K562 (cell line): ENCODE results near the gene PTPRF. TPM values are rescaled to one million over a fixed set of nuclear protein-coding genes. Genes with fewer than 3 reads are reported as not detected.
"Not testable (repeated sequence)": the region's sequence is repeated elsewhere in the genome, so short reads cannot be mapped to it uniquely, and the experiment has no call there.

Source experiments
- ATAC-seq: fragments of 200-7000 bp; cut with Tn5 transposase; 3 replicates; pipeline ENCODE4 v1.9.1; 2020; ENCODE audit warnings: moderate library complexity
- BruUV-seq: library from RNA; stranded (reverse); fragments of 400-500 nt; replicated peaks from 2 replicates; lab custom pipeline; 2021; lab: Mats Ljungman, UMichigan
- CTCF ChIA-PET: fragments of 300-600 bp; formaldehyde crosslinking; extraction: SDS; loops from one replicate; lab custom pipeline; 2021; ENCODE audit warnings: low intra/inter-chr PET ratio; lab: Yijun Ruan, JAX
- POLR2A ChIA-PET: fragments of 300-600, 350-650 bp; sonication (Branson Sonifier 250); formaldehyde crosslinking; extraction: SDS; loops from one replicate; lab custom pipeline; 2021; ENCODE audit warnings: antibody characterized with exemption, inconsistent platforms; lab: Yijun Ruan, JAX
- DNase-seq, 4 experiments: peaks; one replicate each; pipeline versions ENCODE4 v3.0.0 to v3.0.0-alpha.2; 2011 to 2018; ENCODE audit warnings: low spot score in 3 of 4, mixed read lengths in 3 of 4; ENCODE audit errors: extremely low read depth in 1 of 4
- FAIRE-seq: peaks from 2 replicates; lab custom pipeline; 2011; peaks lifted over from hg19 to GRCh38; lab: Jason Lieb, UNC
- H2AFZ ChIP-seq: 2 replicates; pipeline ENCODE4 v1.6.0; 2011; ENCODE audit warnings: low read depth, low read length, control low read depth, inconsistent platforms
- H3K27ac ChIP-seq: fragments of 200-600 bp; 3 replicates; pipeline ENCODE4 v1.8.0; 2011; ENCODE audit warnings: low read depth, mild to moderate bottlenecking, control low read depth, inconsistent platforms, low read length, moderate library complexity, mixed read lengths; ENCODE audit errors: extremely low read depth
- H3K27me3 ChIP-seq, 2 experiments: fragments of 300-600 bp in 1 of 2; 2 replicates in 1 of 2; 3 replicates in 1 of 2; pipeline versions ENCODE4 v1.6.0 to v1.8.0; 2011; ENCODE audit warnings: inconsistent platforms in 2 of 2, low read length in 2 of 2, mild to moderate bottlenecking in 1 of 2, mixed read lengths in 1 of 2, moderate library complexity in 1 of 2; ENCODE audit not compliant: control insufficient read depth in 2 of 2, insufficient read depth in 2 of 2
- H3K36me3 ChIP-seq: fragments of 300-600 bp; 3 replicates; pipeline ENCODE4 v1.8.0; 2011; ENCODE audit warnings: mild to moderate bottlenecking, low read length, inconsistent platforms; ENCODE audit not compliant: control insufficient read depth, insufficient read depth
- H3K4me1 ChIP-seq, 2 experiments: fragments of 200-600 bp in 1 of 2; replicated peaks in 1 of 2; 2 replicates in 1 of 2; 3 replicates in 1 of 2; pipeline versions ENCODE4 v1.5.1 to v1.8.0; 2011; ENCODE audit warnings: inconsistent platforms in 2 of 2, low read length in 2 of 2, mild to moderate bottlenecking in 1 of 2, mixed read lengths in 1 of 2, moderate library complexity in 1 of 2; ENCODE audit not compliant: control insufficient read depth in 2 of 2, insufficient read depth in 2 of 2
- H3K4me2 ChIP-seq: 2 replicates; pipeline ENCODE4 v1.6.1; 2011; ENCODE audit warnings: low read length, control low read depth, inconsistent platforms, mixed read lengths; ENCODE audit not compliant: insufficient read depth
- H3K4me3 ChIP-seq: fragments of 200-600 bp; sonication (generic), shearing (Covaris generic); 2 replicates; pipeline ENCODE4 v1.5.1; 2016; ENCODE audit warnings: control low read depth, inconsistent platforms
- H3K79me2 ChIP-seq: fragments of 200-600 bp; 3 replicates; pipeline ENCODE4 v1.8.0; 2011; ENCODE audit warnings: low read length, inconsistent platforms; ENCODE audit not compliant: control insufficient read depth, insufficient read depth
- H3K9ac ChIP-seq, 2 experiments: 2 replicates each; pipeline versions ENCODE4 v1.6.0 to v1.6.1; 2011; ENCODE audit warnings: low read depth in 2 of 2, low read length in 2 of 2, control low read depth in 1 of 2, inconsistent platforms in 1 of 2, mild to moderate bottlenecking in 1 of 2, mixed read lengths in 1 of 2; ENCODE audit not compliant: insufficient read depth in 1 of 2
- H3K9me1 ChIP-seq: one replicate; pipeline ENCODE4 v1.6.0; 2011; ENCODE audit warnings: inconsistent platforms, mild to moderate bottlenecking, low read length, moderate library complexity; ENCODE audit not compliant: control insufficient read depth, insufficient read depth
- H3K9me3 ChIP-seq: replicated peaks from 2 replicates; pipeline ENCODE4 v1.5.1; 2011; ENCODE audit warnings: low read depth, low read length, inconsistent platforms; ENCODE audit not compliant: control insufficient read depth, insufficient read depth
- H4K20me1 ChIP-seq: replicated peaks from 2 replicates; pipeline ENCODE4 v1.6.1; 2011; ENCODE audit warnings: low read length, inconsistent platforms, mixed read lengths; ENCODE audit not compliant: control insufficient read depth, insufficient read depth
- ADNP ChIP-seq: fragments of 200-800 bp; sonication (Bioruptor generic); IDR thresholded peaks from 2 replicates; pipeline ENCODE4 v1.6.1; 2016; ENCODE audit warnings: missing genetic modification characterization, missing compliant biosample characterization
- CBX5 ChIP-seq: IDR thresholded peaks from 2 replicates; pipeline ENCODE4 v1.6.1; 2014; ENCODE audit warnings: low read depth, borderline replicate concordance
- CEBPB ChIP-seq: fragments of 450-650 bp; IDR thresholded peaks from 2 replicates; pipeline ENCODE4 v1.6.1; 2016; ENCODE audit warnings: missing genetic modification characterization, missing compliant biosample characterization
- CEBPG ChIP-seq, 3 experiments: fragments of 200-800 bp in 1 of 3; sonication (Bioruptor generic) in 1 of 3; sonication (generic) in 1 of 3; formaldehyde crosslinking in 1 of 3; IDR thresholded peaks in 2 of 3; conservative IDR thresholded peaks in 1 of 3; 2 replicates each; pipeline versions ENCODE4 v1.6.1 to v1.8.0; 2016 to 2022; ENCODE audit warnings: missing compliant biosample characterization in 2 of 3, missing genetic modification characterization in 2 of 3, mild to moderate bottlenecking in 1 of 3, missing genetic modification reagents in 1 of 3
- HES1 ChIP-seq: fragments of 450-650 bp; IDR thresholded peaks from 2 replicates; pipeline ENCODE4 v1.6.1; 2016; ENCODE audit warnings: low read depth, mild to moderate bottlenecking, moderate library complexity
- ID3 ChIP-seq, 2 experiments: fragments of 250-450 bp in 1 of 2; fragments of 450-650 bp in 1 of 2; sonication (Bioruptor Pico) in 1 of 2; IDR thresholded peaks; 2 replicates each; pipeline versions ENCODE4 v1.6.1 to v1.8.0; 2016 to 2021; ENCODE audit warnings: mild to moderate bottlenecking in 2 of 2, moderate library complexity in 2 of 2, missing compliant biosample characterization in 1 of 2, missing genetic modification characterization in 1 of 2
- PHF8 ChIP-seq: fragments of 200-600 bp; sonication (generic); IDR thresholded peaks from 2 replicates; pipeline ENCODE4 v1.6.1; 2012; ENCODE audit warnings: mixed run types, mild to moderate bottlenecking, inconsistent platforms, low read length, moderate library complexity, borderline replicate concordance
- RAD21 ChIP-seq, 2 experiments: fragments of 250-450 bp in 1 of 2; fragments of 450-650 bp in 1 of 2; sonication (Bioruptor Pico) in 1 of 2; formaldehyde crosslinking in 1 of 2; IDR thresholded peaks in 1 of 2; conservative IDR thresholded peaks in 1 of 2; 2 replicates each; pipeline versions ENCODE4 v1.4.0 to v1.8.0; 2020 to 2022; ENCODE audit warnings: mild to moderate bottlenecking in 2 of 2, moderate library complexity in 1 of 2
- ZNF347 ChIP-seq: fragments of 450-650 bp; formaldehyde crosslinking; IDR thresholded peaks from 2 replicates; pipeline ENCODE4 v1.4.0; 2020; ENCODE audit warnings: low read depth, mild to moderate bottlenecking, moderate library complexity
- ZNF384 ChIP-seq: IDR thresholded peaks from 2 replicates; pipeline ENCODE4 v1.6.1; 2012; ENCODE audit warnings: low read depth, low read length, improper control_type of control experiment
- ZZZ3 ChIP-seq: fragments of 450-650 bp; IDR thresholded peaks from 2 replicates; pipeline ENCODE4 v1.6.1; 2016; ENCODE audit warnings: antibody characterized with exemption, mild to moderate bottlenecking, moderate library complexity
- WGBS: fragments of 100-300 bp; shearing (Covaris generic); methylation state at CpG from one replicate; pipeline ENCODE4 v1.1.6; 2016; ENCODE audit warnings: low coverage, mixed read lengths; ENCODE audit not compliant: insufficient coverage; ENCODE audit errors: missing lambda C conversion rate; 5-methylcytosine and 5-hydroxymethylcytosine counted together
- in situ Hi-C: fragments of 300-500 bp; cut with MboI; formaldehyde crosslinking; loops from 4 replicates; pipeline ENCODE4 v1.15.0; 2018; ENCODE audit warnings: inconsistent platforms, mixed read lengths
- intact Hi-C: fragments of 100-400 bp; cut with micrococcal nuclease; formaldehyde crosslinking; loops from 2 replicates; pipeline ENCODE4 v1.14.2; 2022
- polyA plus RNA-seq, 8 experiments: library from polyadenylated mRNA; depleted of rRNA in 4 of 8; stranded (reverse) in 5 of 8; unstranded in 3 of 8; fragments of >200 nt; fragmentation: Nextera tagmentation in 2 of 8; fragmentation: Illumina TruSeq in 1 of 8; extraction: Ambion mirVana in 2 of 8; extraction: Trizol in 1 of 8; gene quantifications; 2 replicates each; pipeline versions ENCODE4 v1.2.1 to v1.2.3, GENCODE V29; 2011 to 2014; ENCODE audit warnings: inconsistent platforms in 1 of 8, missing spikeins in 1 of 8
- total RNA-seq, 7 experiments: library from RNA; depleted of rRNA in 6 of 7; stranded (reverse); fragments of >200 nt in 6 of 7; fragmentation: Illumina TruSeq in 2 of 7; extraction: Trizol in 2 of 7; gene quantifications; 2 replicates each; pipeline versions ENCODE4 v1.2.1 to v1.2.3, GENCODE V29; 2011 to 2021; ENCODE audit warnings: low replicate concordance in 1 of 7

PTPRF gene
- total and polyA plus RNA-seq, 9 of the 15 experiments (the other 6 are each of a cell fraction or from before 2014, with no cell fraction given), result 0.13 to 4.3 (median 1.1) TPM

GRCh38 chr1:43548285-43549271 lies 17.9 kb downstream of the PTPRF start:
- no TSS peak for BruUV-seq
- Histone ChIP-seq H4K20me1 (peaks cover 13% of the 10 kb centered on the region), H3K9me3 (no peaks in the 10 kb centered on the region), H3K36me3 (no peaks in the 10 kb centered on the region), H3K4me1 (peaks cover 8 to 35% of the 10 kb centered on the region in 2 experiments; a peak in 4 of 5 replicates), H3K27me3 (peaks cover 12 to 57% of the 10 kb centered on the region in 2 experiments; a peak in 4 of 5 replicates), H3K9me1 (no peaks in the 10 kb centered on the region), H3K4me3 (no peak overlapping the region), H2AFZ (no peak overlapping the region)
- no peak for ATAC-seq
- DNase-seq, result no peak
- WGBS, result 43% methylated on average over 18 of the region's 18 CpGs
- intact Hi-C loops, result no loop called here
- CTCF ChIA-PET, result no interaction called here
- FAIRE-seq, result no peak
- in situ Hi-C loops, result no loop called here
- no peak for TF ChIP-seq ID3 (CRISPR knock-in tag; IDR thresholded peaks at IDR 0.05)
- TF ChIP-seq ID3 (tag; IDR thresholded peaks at IDR 0.05), result no peak
- no peak for TF ChIP-seq ZZZ3
- TF ChIP-seq CBX5, result no peak
- TF ChIP-seq CEBPG (CRISPR knock-in tag; IDR thresholded peaks at IDR 0.05), result no peak
- peak; percentile 40 to 51; a peak in 2 of 4 replicates for TF ChIP-seq CEBPG (tag; conservative IDR thresholded peaks at IDR 0.05 in 1 of 2, IDR thresholded peaks at IDR 0.05 in 1 of 2)
- no peak for TF ChIP-seq PHF8
- peak; percentile 79 for TF ChIP-seq CEBPB (tag)
- TF ChIP-seq ZNF384, result no peak
- TF ChIP-seq ZNF347, result no peak
- no peak for TF ChIP-seq HES1
- TF ChIP-seq RAD21 (CRISPR knock-in tag; conservative IDR thresholded peaks at IDR 0.05 in 1 of 2, IDR thresholded peaks at IDR 0.05 in 1 of 2), result no peak
- no peak for TF ChIP-seq ADNP (tag)
- TF ChIP-seq, all 486 proteins: peak for 2
- Histone ChIP-seq H3K9ac (peak overlapping the region in 1 of 2 experiments; percentile 65; a peak in 1 of 4 replicates), H3K4me2 (no peak overlapping the region), H3K27ac (no peak overlapping the region), H3K79me2 (no peaks in the 10 kb centered on the region)
- POLR2A ChIA-PET, result interaction anchor here (0.5 to 1.5 kb wide), 3 partner anchors 11 to 158 kb away, joined by 4 read pairs; no protein-coding TSS in a partner anchor

DNA sequence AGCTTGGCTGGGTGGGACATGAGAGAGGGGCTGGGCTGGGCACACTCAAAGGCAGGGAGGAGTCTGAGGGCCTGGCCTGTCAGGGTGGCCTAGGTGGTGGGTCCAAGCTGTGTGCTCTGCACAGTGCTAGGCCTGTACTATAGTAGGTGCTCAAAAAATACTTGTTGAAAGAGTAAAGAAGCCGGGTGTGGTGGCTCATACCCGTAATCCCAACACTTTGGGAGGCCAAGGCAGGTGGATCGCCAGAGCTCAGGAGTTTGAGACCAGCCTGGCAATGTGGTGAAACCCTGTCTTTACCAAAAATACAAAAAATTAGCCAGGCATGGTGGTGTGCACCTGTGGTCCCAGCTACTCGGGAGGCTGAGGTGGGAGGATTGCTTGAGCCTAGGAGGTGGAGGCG lies 18.7 kb downstream of the PTPRF start:
- ATAC-seq, H3K79me2 ChIP-seq, DNase-seq, H3K9me1 ChIP-seq, H3K27ac ChIP-seq, H3K36me3 ChIP-seq, CTCF ChIA-PET, in situ Hi-C loops, H3K4me3 ChIP-seq, H4K20me1 ChIP-seq, FAIRE-seq, H3K9me3 ChIP-seq, BruUV-seq, intact Hi-C loops, H3K4me2 ChIP-seq: not testable (repeated sequence)
- Histone ChIP-seq H3K27me3 (peaks cover 12 to 55% of the 10 kb centered on the region in 2 experiments; a peak in 4 of 5 replicates), H3K9ac (peak overlapping the region in 1 of 2 experiments; percentile 65; a peak in 1 of 4 replicates), H3K4me1 (peaks cover 8 to 35% of the 10 kb centered on the region in 2 experiments; a peak in 4 of 5 replicates), H2AFZ (0 out of 2 replicates have a peak overlapping the region, but pooled peaks have one; percentile 78)
- POLR2A ChIA-PET, result interaction anchor here (0.7 to 1.2 kb wide), 4 partner anchors 14 to 70 kb away, joined by 3 to 4 read pairs (median 4); no protein-coding TSS in a partner anchor
- WGBS, result 80% methylated on average over 5 of the region's 5 CpGs
